ENCODE measurements around the gene CSRNP2.

DNA sequence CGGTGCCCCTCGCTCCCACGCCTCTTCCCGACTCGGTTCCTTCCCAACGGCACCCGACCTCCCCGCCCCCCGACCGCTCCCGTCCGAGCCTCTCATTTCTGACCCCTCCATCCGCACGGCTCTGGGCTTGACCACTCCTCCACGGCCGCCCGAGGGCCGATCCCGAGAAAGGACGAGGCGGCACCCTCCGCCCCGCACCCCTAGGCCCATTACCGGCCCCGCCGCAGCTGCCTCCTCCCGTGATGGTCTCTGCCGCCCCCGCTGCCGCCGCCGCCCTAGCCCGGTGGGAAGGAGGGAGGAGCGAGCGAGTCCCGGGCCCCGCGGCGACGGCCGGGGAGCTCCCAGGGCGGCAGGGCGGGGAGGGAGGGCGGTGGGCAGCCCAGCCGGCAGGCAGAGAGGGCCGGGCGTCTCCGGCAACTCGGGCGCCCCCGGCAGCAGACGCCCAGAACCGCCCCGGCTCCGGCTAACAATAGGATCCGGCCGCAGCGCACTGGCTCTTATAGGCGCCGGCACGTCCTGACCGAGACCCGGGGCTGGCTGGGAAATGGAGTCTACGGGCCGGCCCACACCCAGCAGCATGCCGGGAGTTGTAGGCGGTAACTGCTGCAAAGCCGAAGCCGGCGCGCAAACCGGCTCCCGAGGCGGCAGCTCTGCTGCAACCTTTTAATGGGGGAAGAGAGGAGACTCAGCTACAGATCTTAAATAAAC is at the start of gene CSRNP2:
- peak; percentile 21 for TF ChIP-seq CTCF (IDR thresholded peaks at IDR 0.05)
- no peak for TF ChIP-seq ZFX (IDR thresholded peaks at IDR 0.05; ENCODE audit: borderline replicate concordance)

Measured in 22Rv1 (cell line).